Measurements from ENCODE around the gene STOM. TPM values are rescaled to one million over a fixed set of nuclear protein-coding genes. Genes with fewer than 3 reads are reported as not detected.

STOM gene
- total and polyA plus RNA-seq, 10 of the 15 experiments (the other 5 are each of a cell fraction or from before 2014, with no cell fraction given), result 6.7 to 47.4 (median 39.8) TPM

DNA sequence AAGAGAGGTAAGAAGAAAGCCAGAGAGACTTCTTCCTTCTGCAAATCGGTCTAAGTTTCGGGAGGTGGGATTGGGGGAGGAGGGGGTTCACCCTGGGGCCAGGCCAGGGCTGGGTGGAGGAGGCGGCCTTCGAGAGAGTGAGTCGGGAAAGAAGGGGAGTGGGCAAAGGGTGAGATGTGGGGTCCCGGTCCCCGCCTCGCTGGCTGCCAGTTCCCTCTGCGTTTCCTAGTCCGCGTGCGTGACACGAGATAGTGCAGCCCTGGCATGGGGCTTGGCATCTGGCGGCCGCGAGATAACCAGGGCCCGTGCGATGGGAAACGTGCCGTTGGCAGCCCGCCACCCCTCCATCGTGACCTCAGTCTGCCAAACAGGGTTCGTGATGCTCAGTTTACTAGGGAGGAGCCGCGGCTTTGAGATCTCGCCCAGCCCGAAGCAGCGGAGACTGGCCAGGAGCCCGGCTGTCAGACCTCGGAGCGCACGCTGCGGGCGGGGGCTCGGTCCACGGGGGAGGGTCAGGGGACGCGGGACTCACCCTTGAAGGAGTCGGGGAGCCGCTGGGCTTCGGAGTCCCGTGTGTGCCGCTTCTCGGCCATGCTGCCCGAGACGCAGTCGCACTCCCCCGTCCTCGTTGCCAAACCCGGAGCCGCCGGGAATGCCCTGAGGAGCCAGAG lies at the start of gene STOM (continued):
- TF ChIP-seq, protein P1, sequence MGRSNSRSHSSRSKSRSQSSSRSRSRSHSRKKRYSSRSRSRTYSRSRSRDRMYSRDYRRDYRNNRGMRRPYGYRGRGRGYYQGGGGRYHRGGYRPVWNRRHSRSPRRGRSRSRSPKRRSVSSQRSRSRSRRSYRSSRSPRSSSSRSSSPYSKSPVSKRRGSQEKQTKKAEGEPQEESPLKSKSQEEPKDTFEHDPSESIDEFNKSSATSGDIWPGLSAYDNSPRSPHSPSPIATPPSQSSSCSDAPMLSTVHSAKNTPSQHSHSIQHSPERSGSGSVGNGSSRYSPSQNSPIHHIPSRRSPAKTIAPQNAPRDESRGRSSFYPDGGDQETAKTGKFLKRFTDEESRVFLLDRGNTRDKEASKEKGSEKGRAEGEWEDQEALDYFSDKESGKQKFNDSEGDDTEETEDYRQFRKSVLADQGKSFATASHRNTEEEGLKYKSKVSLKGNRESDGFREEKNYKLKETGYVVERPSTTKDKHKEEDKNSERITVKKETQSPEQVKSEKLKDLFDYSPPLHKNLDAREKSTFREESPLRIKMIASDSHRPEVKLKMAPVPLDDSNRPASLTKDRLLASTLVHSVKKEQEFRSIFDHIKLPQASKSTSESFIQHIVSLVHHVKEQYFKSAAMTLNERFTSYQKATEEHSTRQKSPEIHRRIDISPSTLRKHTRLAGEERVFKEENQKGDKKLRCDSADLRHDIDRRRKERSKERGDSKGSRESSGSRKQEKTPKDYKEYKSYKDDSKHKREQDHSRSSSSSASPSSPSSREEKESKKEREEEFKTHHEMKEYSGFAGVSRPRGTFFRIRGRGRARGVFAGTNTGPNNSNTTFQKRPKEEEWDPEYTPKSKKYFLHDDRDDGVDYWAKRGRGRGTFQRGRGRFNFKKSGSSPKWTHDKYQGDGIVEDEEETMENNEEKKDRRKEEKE (IDR thresholded peaks at IDR 0.05), result no peak
- no peak for TF ChIP-seq NFIC (IDR thresholded peaks at IDR 0.05; ENCODE audit: low read depth, low read length)
- TF ChIP-seq POLR2AphosphoS5 (IDR thresholded peaks at IDR 0.05; ENCODE audit: low read length), result peak; percentile 18; the same call in 1 of the 2 replicates
- TF ChIP-seq YY1 (IDR thresholded peaks at IDR 0.05; ENCODE audit: low read depth, low read length), result no peak; the same call in 1 of the 2 replicates
- no peak for TF ChIP-seq ATF7 (IDR thresholded peaks at IDR 0.05; ENCODE audit: low read depth)
- TF ChIP-seq, protein P2, sequence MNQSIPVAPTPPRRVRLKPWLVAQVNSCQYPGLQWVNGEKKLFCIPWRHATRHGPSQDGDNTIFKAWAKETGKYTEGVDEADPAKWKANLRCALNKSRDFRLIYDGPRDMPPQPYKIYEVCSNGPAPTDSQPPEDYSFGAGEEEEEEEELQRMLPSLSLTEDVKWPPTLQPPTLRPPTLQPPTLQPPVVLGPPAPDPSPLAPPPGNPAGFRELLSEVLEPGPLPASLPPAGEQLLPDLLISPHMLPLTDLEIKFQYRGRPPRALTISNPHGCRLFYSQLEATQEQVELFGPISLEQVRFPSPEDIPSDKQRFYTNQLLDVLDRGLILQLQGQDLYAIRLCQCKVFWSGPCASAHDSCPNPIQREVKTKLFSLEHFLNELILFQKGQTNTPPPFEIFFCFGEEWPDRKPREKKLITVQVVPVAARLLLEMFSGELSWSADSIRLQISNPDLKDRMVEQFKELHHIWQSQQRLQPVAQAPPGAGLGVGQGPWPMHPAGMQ (IDR thresholded peaks at IDR 0.05; ENCODE audit: borderline replicate concordance), result no peak
- TF ChIP-seq ZNF622 (IDR thresholded peaks at IDR 0.05), result no peak

DNA sequence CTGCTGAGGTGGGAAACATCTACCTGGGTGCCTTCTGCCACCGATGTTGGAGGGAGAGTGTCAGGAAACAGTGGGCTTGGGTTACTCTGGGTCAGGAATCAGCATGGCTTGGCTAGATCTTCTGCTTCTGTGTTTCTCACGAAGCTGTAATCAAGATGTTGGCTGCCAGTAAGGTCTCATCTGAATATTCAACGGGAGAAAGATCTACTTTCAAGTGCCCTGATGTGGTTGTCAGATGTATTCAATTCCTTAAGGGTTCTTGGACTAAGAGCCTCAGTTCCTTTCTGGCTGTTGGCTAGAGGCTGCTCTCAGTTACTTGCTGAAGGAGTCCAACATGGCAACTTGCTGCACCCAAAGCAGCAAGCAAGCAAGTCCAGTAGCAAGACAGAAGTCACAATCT lies 41.9 kb upstream of the STOM start:
- Histone ChIP-seq H2AFZ (ENCODE audit: control insufficient read depth, low read depth, low read length) (no peak overlapping the region), H3K4me2 (ENCODE audit: control insufficient read depth, insufficient read depth) (no peak overlapping the region), H3K79me2 (ENCODE audit: control insufficient read depth, insufficient read depth, low read length) (no peaks in the 10 kb centered on the region), H4K20me1 (ENCODE audit: control insufficient read depth, insufficient read depth) (no peaks in the 10 kb centered on the region), H3K27me3 (replicated peaks in 1 of 2; ENCODE audit: control insufficient read depth in 2 of 2, insufficient read depth in 2 of 2, low read length in 1 of 2) (no peaks in the 10 kb centered on the region), H3K36me3 (ENCODE audit: control insufficient read depth in 2 of 2, insufficient read depth in 2 of 2, low read length in 1 of 2) (no peaks in the 10 kb centered on the region), H3K9me3 (replicated peaks; ENCODE audit: control insufficient read depth, insufficient read depth, low read length) (no peaks in the 10 kb centered on the region), H3K4me3 (no peak overlapping the region), H3K27ac (ENCODE audit: control insufficient read depth, insufficient read depth) (no peak overlapping the region), H3K9ac (ENCODE audit: control insufficient read depth, insufficient read depth, low read length) (no peak overlapping the region), H3K4me1 (ENCODE audit: control insufficient read depth, insufficient read depth, low read length) (no peaks in the 10 kb centered on the region)
- 3% methylated on average over 3 of the region's 3 CpGs for WGBS (ENCODE audit: insufficient coverage, insufficient replicate concordance, low lambda C conversion rate, missing lambda C conversion rate)
- in situ Hi-C loops (cut with MboI), result no loop called here
- FAIRE-seq, result no peak
- no peak for DNase-seq (ENCODE audit: low read depth, low spot score)
- POLR2A ChIA-PET, result no interaction called here
- ATAC-seq, result no peak
- RAD21 ChIA-PET (ENCODE audit: unreplicated experiment), result no interaction called here
- SMC1A ChIA-PET (ENCODE audit: uncharacterized antibody, unreplicated experiment), result no interaction called here
- no TSS peak for BruUV-seq (replicated peaks)
- intact Hi-C loops (cut with micrococcal nuclease; ENCODE audit: unreplicated experiment), result no loop called here
- CTCF ChIA-PET, result interaction anchor here (1.5 kb wide), 1 partner anchor 92 kb away, joined by 4 read pairs; no protein-coding TSS in a partner anchor
- TF ChIP-seq SIX5 (IDR thresholded peaks at IDR 0.05; ENCODE audit: low read depth, low read length, severe bottlenecking), result no peak
- TF ChIP-seq, protein P3, sequence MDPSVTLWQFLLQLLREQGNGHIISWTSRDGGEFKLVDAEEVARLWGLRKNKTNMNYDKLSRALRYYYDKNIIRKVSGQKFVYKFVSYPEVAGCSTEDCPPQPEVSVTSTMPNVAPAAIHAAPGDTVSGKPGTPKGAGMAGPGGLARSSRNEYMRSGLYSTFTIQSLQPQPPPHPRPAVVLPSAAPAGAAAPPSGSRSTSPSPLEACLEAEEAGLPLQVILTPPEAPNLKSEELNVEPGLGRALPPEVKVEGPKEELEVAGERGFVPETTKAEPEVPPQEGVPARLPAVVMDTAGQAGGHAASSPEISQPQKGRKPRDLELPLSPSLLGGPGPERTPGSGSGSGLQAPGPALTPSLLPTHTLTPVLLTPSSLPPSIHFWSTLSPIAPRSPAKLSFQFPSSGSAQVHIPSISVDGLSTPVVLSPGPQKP (IDR thresholded peaks at IDR 0.05; ENCODE audit: low read depth, low read length), result no peak
- TF ChIP-seq MXI1 (IDR thresholded peaks at IDR 0.05; ENCODE audit: low read depth, low read length), result no peak
- TF ChIP-seq NFXL1 (IDR thresholded peaks at IDR 0.05; ENCODE audit: borderline replicate concordance), result no peak
- TF ChIP-seq TAF1 (IDR thresholded peaks at IDR 0.05; ENCODE audit: borderline replicate concordance, low read depth, low read length), result no peak
- TF ChIP-seq, protein P4, sequence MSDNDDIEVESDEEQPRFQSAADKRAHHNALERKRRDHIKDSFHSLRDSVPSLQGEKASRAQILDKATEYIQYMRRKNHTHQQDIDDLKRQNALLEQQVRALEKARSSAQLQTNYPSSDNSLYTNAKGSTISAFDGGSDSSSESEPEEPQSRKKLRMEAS (IDR thresholded peaks at IDR 0.05; ENCODE audit: low read depth, low read length), result no peak
- TF ChIP-seq ZNF24 (IDR thresholded peaks at IDR 0.05), result no peak
- TF ChIP-seq, protein P5, sequence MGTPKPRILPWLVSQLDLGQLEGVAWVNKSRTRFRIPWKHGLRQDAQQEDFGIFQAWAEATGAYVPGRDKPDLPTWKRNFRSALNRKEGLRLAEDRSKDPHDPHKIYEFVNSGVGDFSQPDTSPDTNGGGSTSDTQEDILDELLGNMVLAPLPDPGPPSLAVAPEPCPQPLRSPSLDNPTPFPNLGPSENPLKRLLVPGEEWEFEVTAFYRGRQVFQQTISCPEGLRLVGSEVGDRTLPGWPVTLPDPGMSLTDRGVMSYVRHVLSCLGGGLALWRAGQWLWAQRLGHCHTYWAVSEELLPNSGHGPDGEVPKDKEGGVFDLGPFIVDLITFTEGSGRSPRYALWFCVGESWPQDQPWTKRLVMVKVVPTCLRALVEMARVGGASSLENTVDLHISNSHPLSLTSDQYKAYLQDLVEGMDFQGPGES (IDR thresholded peaks at IDR 0.05), result no peak
- TF ChIP-seq ASH2L (IDR thresholded peaks at IDR 0.05; ENCODE audit: borderline replicate concordance, low read depth), result no peak
- TF ChIP-seq LARP7 (IDR thresholded peaks at IDR 0.05), result no peak
- TF ChIP-seq YBX1 (IDR thresholded peaks at IDR 0.05), result no peak

All from GM12878 (cell line).